NCI-H748 treated with DMSO at 0.1 percent for 48 hours (cell line): ENCODE data around the gene SAMM50.

Source experiments
- DNase-seq: peaks from one replicate; lab custom pipeline; 2025; lab: John Stamatoyannopoulos, UW

Gene SAMM50

GRCh38 chr22:43976861-43977795 lies 21.9 kb downstream of the SAMM50 start:
- no peak for DNase-seq

DNA sequence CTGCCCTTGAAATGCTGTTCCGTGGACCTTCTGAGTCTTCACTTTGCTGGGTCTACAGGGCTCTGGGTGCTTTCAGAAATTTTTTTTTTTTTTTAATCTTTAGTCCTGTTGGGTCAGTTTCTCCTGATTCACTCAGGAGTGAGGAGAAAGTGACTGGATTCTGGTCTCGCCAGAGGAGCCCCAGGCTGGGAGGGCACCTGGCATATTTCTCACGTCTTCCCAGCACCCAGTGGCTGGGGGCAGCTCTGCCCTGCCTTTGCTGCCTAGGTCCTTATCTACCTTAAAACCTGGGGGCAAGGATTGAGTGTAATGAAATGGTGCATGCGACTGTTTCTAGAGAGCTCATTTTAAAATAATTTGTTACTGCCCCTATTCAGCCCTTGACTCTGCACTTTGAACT lies 23.3 kb downstream of the SAMM50 start:
- no peak for DNase-seq

GRCh38 chr22:43980579-43980978 lies 25.3 kb downstream of the SAMM50 start:
- no peak for DNase-seq

- no peak for DNase-seq
Measured at GRCh38 chr22:43980996-43981395, 25.8 kb downstream of the SAMM50 start.

DNA sequence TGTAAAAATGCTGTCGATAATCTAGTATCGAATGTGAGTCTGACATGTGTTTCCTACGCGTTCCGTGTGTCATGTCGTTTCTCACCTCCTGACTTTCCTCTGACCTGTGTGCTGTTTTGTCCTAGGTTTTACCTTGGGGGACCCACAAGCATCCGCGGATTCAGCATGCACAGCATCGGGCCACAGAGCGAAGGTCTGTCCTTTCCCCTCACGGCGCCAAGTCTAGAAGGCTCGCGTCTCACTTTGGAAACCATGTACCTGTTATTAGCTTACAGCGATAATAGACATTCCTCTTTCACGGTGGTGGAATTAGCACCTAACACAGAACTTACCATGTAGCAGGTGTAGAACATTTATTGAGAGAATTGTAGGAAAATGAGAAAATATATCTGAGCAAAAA lies 28.6 kb downstream of the SAMM50 start:
- no peak for DNase-seq

DNA sequence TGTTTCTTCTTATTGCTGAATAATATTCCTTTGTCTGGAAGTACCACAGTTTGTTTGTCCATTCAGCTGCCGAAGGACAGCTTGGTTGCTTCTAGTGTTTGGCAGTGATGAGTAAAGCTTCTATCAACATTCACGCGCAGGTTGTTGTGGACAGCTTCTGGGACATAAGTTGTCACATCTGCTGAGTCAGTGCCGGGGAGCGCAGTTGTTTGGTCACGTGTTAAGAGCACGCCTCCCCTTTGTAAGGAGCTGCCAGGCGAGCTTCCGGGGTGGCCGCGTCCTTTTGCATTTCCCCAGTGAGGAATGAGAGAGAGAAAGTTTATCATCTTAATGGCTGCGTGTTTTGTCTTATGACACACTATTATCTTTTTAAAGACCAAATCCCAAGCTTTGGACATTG lies 30.3 kb downstream of the SAMM50 start:
- DNase-seq: no peak

GRCh38 chr22:43988116-43988820 lies 33.0 kb downstream of the SAMM50 start:
- DNase-seq: no peak

DNA sequence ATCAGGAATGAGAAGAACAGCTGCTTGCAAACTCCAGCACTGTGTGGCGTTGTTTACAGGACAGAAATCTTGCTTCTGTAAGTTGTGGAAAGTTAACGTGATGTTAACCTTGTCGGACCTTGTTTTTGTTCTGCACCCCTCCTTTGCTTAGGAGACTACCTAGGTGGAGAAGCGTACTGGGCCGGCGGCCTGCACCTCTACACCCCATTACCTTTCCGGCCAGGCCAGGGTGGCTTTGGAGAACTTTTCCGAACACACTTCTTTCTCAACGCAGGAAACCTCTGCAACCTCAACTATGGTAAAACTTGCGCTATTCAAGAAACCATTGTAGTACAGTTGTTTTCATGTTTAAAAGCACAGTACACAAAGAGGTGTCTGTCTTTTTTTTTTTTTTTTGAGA lies 33.7 kb downstream of the SAMM50 start:
- no peak for DNase-seq

GRCh38 chr22:43990044-43990443 lies 34.8 kb downstream of the SAMM50 start:
- no peak for DNase-seq

DNA sequence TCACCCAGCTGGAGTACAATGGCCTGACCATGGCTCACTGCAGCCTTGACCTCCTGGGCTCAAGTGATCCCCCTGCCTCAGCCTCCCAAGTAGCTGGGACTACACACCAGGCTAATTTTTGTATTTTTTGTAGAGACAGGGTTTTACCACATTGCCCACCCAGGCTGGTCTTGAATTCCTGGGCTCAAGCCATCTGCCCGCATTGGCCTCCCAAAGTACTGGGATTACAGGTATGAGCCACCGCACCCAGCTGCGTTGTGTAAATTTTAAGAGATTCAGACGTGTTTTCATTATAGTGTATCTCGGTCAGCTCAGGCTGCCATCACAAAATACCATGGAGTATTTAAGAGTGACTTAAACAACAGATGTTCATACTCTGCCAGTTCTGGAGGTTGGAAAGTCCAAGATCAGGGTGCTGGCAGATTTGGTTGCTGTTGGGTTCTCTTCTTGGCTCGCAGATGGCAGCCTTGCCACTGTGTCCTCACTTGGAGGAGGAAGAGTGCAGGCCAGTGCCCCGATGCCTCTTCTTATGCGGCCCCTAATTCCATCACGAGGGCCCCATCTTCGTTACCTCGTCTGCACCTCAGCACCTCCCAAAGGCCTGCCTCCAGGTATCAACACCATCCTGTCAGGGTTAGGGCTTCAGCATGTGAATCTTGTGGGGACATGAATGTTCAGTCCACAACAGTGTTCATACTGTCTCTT lies 36.2 kb downstream of the SAMM50 start:
- no peak for DNase-seq

DNA sequence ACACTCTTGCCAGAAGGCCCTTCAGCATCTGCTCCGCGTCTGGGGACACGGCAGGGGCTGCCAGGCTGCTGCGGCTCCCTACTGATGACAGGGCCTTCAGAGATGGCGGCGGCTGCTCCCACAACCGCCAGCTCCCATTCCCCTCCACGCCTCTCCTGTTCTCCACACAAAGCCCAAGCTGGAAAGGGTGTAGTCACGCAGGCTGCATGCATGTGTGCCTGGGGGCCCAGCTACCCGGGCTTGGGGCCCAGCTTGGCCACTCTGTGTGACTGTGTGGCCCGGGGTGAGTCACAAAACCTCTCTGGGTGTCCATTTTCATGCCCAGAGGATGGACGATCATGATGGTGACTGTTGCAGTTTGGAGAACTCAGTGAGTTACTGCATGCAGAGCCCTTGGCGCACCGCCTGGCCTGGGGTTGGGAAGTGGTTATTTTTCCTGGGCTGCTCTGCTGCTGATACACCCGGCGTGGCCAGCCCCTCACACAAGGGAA lies 37.1 kb downstream of the SAMM50 start:
- no peak for DNase-seq

GRCh38 chr22:43993072-43993760 lies 38.0 kb downstream of the SAMM50 start:
- peak; percentile 7 for DNase-seq

GRCh38 chr22:43994006-43994405 lies 38.8 kb downstream of the SAMM50 start:
- DNase-seq: no peak

DNA sequence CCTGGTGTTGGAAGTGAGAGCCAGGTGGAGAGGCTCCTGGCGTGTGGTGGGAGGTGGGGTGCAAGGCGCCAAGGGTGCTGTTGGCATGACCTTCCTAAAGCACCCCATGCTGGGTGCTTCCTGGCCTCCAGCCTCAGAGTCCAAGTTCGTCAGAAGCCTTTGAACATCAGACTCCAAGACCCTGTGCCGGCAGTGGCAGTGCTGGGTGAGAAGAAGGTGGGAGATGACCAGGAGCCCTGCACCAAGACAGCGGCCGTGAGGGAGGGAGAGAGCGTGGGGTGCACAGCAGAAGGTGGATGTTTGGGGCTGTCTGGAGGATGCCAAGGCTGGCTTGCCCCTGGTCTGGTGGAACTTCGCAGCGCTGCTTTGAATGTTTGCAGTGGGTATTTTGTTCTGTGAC lies 39.2 kb downstream of the SAMM50 start:
- no peak for DNase-seq

- no peak for DNase-seq
Measured at GRCh38 chr22:43995057-43995685, 39.9 kb downstream of the SAMM50 start.

DNA sequence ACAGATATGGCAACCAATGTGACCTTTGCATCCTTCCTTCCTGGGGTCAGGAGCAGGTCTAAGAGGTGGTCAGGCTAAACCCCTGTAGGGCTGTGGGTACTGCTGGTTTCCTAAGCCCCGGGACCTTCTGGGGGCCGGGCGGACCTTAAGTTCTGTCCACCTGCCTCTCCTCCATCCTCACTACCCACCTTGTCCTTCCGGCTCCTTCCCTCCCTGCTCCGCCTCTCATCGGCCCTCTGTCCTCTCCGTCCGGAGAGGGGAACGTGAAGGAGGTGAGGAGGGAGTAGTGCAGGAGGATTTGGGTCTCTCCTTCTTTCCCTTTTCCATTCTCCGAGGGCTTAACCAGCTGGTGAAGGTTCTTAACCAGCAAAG lies 40.5 kb downstream of the SAMM50 start:
- DNase-seq: no peak

DNA sequence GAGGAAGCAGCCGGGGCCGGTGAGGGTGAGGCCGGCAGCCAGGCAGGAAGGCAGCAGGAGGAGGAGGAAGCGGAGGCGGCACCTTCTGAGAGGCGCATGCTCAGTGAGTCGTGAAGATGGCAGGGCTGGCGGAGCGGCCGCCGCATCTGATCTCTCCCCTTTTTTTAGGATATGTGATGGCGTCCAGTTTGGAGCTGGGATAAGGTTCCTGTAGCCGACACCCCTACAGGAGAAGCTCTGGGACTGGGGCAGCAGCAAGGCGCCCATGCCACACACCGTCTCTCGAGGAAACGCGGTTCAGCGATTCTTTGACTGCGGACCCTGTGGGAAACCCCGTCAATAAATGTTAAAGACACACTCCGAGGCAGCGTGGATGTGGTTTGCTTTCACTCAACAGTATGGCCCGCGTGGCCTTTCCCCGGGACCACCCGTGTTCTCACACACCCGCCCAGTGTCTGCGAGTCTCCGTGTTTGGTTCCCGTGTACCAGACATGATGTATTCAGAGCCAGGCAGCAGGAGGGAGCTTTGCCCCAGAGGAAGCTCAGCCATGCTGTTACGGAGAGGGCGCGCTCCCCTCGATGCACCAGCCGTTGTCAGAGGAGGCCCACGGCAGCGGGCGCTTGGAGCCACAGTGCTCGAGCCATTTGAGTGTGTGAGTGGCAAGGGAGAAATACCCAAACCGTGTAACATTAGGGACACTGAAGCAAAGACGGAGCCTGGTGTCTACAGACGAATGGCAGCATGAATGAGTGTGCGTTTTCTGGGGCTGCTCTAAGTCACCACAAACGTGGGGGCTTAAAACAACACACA lies 41.1 kb downstream of the SAMM50 start:
- DNase-seq: no peak

- no peak for DNase-seq
Measured at GRCh38 chr22:43996981-43997265, 41.7 kb downstream of the SAMM50 start.

DNA sequence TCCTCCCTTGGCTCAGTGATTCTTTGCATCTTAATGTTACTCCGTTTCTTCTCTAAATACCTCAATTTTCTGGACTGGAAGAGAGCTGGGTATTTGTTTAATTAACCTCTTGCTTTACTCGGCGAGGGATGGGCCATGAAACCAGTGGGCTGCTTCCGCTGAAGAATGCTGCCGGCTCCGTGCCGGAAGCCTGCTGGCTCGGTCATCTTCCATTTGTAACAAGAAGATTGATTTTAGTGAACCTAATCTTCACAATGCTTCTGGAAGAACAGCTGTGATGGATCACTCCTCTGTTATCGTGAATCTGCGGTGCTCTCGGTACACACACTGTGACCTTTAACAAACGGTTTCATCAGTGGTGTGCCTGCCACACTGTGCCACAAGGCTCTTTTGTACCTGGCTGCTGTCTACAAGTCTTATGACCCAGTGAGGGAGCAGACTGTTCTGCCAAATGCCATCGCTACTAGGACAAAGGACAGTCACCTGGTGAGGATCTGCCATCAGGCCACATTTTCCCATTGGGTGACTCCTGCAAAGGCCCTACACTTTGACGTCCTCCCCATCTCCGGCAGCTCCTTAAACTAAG lies 43.5 kb downstream of the SAMM50 start:
- DNase-seq: no peak

DNA sequence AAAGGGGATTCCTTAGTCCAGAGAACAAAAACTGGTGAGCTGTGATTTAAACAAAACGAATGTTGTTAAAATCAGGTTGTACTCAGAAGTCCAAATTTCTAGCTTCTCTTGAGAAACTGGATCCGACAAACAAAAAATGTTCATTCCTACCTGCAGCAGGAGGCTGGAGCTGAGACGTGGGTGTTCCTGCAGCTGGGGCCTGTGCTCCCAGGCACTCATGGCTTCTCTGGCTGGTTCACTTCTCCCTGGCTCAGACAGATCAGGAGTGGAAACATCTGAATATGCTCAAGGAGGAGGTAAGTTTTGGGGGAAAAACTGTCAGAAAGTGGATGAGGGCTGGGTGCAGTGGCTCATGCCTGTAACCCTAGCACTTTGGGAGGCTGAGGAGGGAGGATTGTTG lies 44.1 kb downstream of the SAMM50 start:
- no peak for DNase-seq

DNA sequence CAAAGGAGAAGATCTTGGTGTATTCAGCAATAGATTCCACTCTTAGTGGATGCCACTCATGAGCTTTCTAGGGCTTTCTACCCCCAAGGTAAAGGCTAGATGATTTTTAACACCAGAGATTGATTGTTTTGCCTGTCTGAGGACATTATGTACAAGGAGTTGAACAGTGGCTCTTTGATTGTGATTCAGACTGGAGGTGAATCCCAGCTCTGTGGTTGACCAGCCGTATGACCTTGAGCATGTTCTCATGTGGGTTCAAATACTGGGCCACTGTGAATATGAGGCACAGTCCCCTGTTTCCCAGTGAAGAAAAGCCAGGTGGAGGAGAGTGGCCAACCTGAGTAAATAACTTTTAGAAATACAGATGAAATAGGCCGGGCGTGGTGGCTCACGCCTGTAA lies 44.9 kb downstream of the SAMM50 start:
- no peak for DNase-seq
